WTC11 (cell line): ENCODE results near the gene MTG1. TPM values are rescaled to one million over a fixed set of nuclear protein-coding genes. Genes with fewer than 3 reads are reported as not detected.

Experiments used
- ATAC-seq: fragments of 200-7000 bp; cut with Tn5 transposase; 2 replicates; pipeline ENCODE4 v1.10.0; 2021; ENCODE audit warnings: mild to moderate bottlenecking, moderate library complexity
- CTCF ChIA-PET: fragments of 300-600 bp; sonication (Branson Sonifier 250); formaldehyde crosslinking; loops from one replicate; lab custom pipeline; 2021; ENCODE audit warnings: antibody characterized with exemption; lab: Charles Lee
- POLR2A ChIA-PET: fragments of 350-600 bp; sonication (Branson Sonifier 250); formaldehyde crosslinking; loops from one replicate; lab custom pipeline; 2021; ENCODE audit warnings: antibody characterized with exemption; lab: Charles Lee
- DNase-seq: peaks from one replicate; pipeline ENCODE4 v3.0.0; 2021; ENCODE audit warnings: low spot score
- H3K27ac Mint-ChIP-seq: 2 replicates; pipeline ENCODE4 v1.8.0; 2021; ENCODE audit warnings: mixed read lengths
- H3K27me3 Mint-ChIP-seq: 2 replicates; pipeline ENCODE4 v1.8.0; 2021; ENCODE audit warnings: low read depth, mild to moderate bottlenecking, moderate library complexity, mixed read lengths
- H3K36me3 Mint-ChIP-seq: 2 replicates; pipeline ENCODE4 v1.8.0; 2021; ENCODE audit warnings: mixed read lengths
- H3K4me1 Mint-ChIP-seq: 2 replicates; pipeline ENCODE4 v1.8.0; 2022; ENCODE audit warnings: mixed read lengths
- H3K4me3 Mint-ChIP-seq: 2 replicates; pipeline ENCODE4 v1.8.0; 2021; ENCODE audit warnings: mild to moderate bottlenecking, moderate library complexity, mixed read lengths
- H3K9me3 Mint-ChIP-seq: 2 replicates; pipeline ENCODE4 v1.8.0; 2021; ENCODE audit warnings: mixed read lengths
- AR ChIP-seq: fragments of 250-450 bp; sonication (Bioruptor Pico); IDR thresholded peaks from 2 replicates; pipeline ENCODE4 v1.9.0; 2021; ENCODE audit warnings: mild to moderate bottlenecking
- ATF1 ChIP-seq: sonication (generic); formaldehyde crosslinking; IDR thresholded peaks from 2 replicates; pipeline ENCODE4 v1.8.1; 2023; ENCODE audit warnings: mild to moderate bottlenecking, moderate library complexity, missing genetic modification reagents
- ATF6 ChIP-seq: sonication (generic); formaldehyde crosslinking; IDR thresholded peaks from 2 replicates; pipeline ENCODE4 v1.8.1; 2023; ENCODE audit warnings: mild to moderate bottlenecking, missing genetic modification reagents
- ELF4 ChIP-seq: sonication (generic); formaldehyde crosslinking; IDR thresholded peaks from 2 replicates; pipeline ENCODE4 v1.8.1; 2022; ENCODE audit warnings: low read depth, mild to moderate bottlenecking, moderate library complexity, missing genetic modification reagents
- EMX1 ChIP-seq: fragments of 250-450 bp; sonication (Bioruptor Pico); IDR thresholded peaks from 2 replicates; pipeline ENCODE4 v1.8.0; 2021; ENCODE audit warnings: mild to moderate bottlenecking
- FOXJ3 ChIP-seq: sonication (generic); formaldehyde crosslinking; IDR thresholded peaks from 2 replicates; pipeline ENCODE4 v1.9.0; 2021; ENCODE audit warnings: missing genetic modification reagents, mild to moderate bottlenecking, borderline replicate concordance
- FOXK1 ChIP-seq: sonication (generic); formaldehyde crosslinking; IDR thresholded peaks from 2 replicates; pipeline ENCODE4 v1.8.0; 2022; ENCODE audit warnings: mild to moderate bottlenecking, moderate library complexity, missing genetic modification reagents
- FOXP1 ChIP-seq: sonication (generic); formaldehyde crosslinking; IDR thresholded peaks from 2 replicates; pipeline ENCODE4 v1.8.0; 2022; ENCODE audit warnings: missing genetic modification reagents, mild to moderate bottlenecking, moderate library complexity, borderline replicate concordance
- GRHL2 ChIP-seq: fragments of 250-450 bp; sonication (Bioruptor Pico); IDR thresholded peaks from 2 replicates; pipeline ENCODE4 v1.8.0; 2022; ENCODE audit warnings: mild to moderate bottlenecking, moderate library complexity; ENCODE audit not compliant: insufficient replicate concordance, severe bottlenecking
- GTF2I ChIP-seq: fragments of 250-450 bp; sonication (Bioruptor Pico); conservative IDR thresholded peaks from 2 replicates; pipeline ENCODE4 v1.4.0; 2021; ENCODE audit warnings: mild to moderate bottlenecking
- MXD4 ChIP-seq: fragments of 250-450 bp; sonication (Bioruptor Pico); IDR thresholded peaks from 2 replicates; pipeline ENCODE4 v1.8.0; 2021; ENCODE audit warnings: mild to moderate bottlenecking, moderate library complexity, borderline replicate concordance
- MYBL2 ChIP-seq: sonication (generic); formaldehyde crosslinking; IDR thresholded peaks from 2 replicates; pipeline ENCODE4 v1.8.1; 2023; ENCODE audit warnings: mild to moderate bottlenecking, moderate library complexity, missing genetic modification reagents
- PRDM15 ChIP-seq: sonication (generic); formaldehyde crosslinking; IDR thresholded peaks from 2 replicates; pipeline ENCODE4 v1.8.0; 2022; ENCODE audit warnings: missing genetic modification reagents
- SMAD4 ChIP-seq: sonication (generic); formaldehyde crosslinking; IDR thresholded peaks from 2 replicates; pipeline ENCODE4 v1.8.0; 2022; ENCODE audit warnings: mild to moderate bottlenecking, missing genetic modification reagents
- ZNF232 ChIP-seq: sonication (generic); formaldehyde crosslinking; IDR thresholded peaks from 2 replicates; pipeline ENCODE4 v1.8.0; 2022; ENCODE audit warnings: mild to moderate bottlenecking, missing genetic modification reagents
- ZSCAN18 ChIP-seq: fragments of 250-450 bp; sonication (Bioruptor Pico); IDR thresholded peaks from 2 replicates; pipeline ENCODE4 v2.1.2; 2022; ENCODE audit warnings: mild to moderate bottlenecking, moderate library complexity
- total RNA-seq: library from RNA; stranded (reverse); gene quantifications from 3 replicates; pipeline ENCODE4 v1.2.3, GENCODE V29; 2021
- TF ChIP-seq, protein P1 (sequence below): sonication (generic); formaldehyde crosslinking; IDR thresholded peaks from 2 replicates; pipeline ENCODE4 v1.8.0; 2022; ENCODE audit warnings: mild to moderate bottlenecking, missing genetic modification reagents
- TF ChIP-seq, protein P2 (sequence below): fragments of 250-450 bp; sonication (Bioruptor Pico); IDR thresholded peaks from 2 replicates; pipeline ENCODE4 v1.9.0; 2021; ENCODE audit warnings: moderate library complexity, mild to moderate bottlenecking, inconsistent platforms, borderline replicate concordance

Gene MTG1
- total RNA-seq, 1 experiment from 2014 or later = 63.0 TPM

DNA sequence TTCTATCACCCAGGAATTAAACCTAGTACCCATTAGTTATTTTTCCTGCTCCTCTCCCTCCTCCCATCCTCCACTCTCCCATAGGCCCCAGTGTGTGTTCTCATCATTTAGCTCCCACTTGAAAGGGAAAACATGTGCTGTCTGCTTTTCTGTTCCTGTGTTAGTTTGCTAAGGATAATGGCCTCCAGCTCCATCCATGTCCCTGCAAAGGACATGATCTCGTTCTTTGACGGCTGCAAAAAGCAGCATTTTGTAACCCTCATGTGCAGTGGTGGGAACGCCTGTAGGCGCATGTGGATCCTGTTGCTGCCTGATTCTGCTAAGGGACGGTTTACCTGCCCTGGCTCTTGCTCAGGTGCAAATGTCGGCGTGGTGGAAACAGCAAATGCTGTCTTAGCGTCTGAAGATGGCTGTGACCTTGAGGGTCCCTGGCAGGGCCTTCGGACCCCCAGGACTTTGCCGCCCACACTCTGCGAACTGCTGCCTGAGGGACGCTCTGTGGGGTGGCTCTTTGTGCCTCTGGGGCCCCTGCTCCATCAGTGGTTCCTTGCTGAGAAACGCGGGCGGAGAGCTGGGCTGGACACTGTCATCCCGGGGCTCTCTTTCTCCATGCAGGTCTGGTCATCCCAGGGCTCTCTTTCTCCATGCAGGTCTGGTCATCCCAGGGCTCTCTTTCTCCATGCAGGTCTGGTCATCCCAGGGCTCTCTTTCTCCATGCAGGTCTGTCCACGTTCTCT lies 5.6 kb upstream of the MTG1 start:
- ChIA-PET CTCF (interaction anchor here (0.6 to 1.9 kb wide), 3 partner anchors 59 to 131 kb away, joined by 3 to 5 read pairs (median 4); no protein-coding TSS in a partner anchor), POLR2A (interaction anchor here (0.6 kb wide), 1 partner anchor 178 kb away, joined by 3 read pairs; no protein-coding TSS in a partner anchor)
- no peak overlapping the region for H3K27ac Mint-ChIP-seq

More for the DNA sequence above, 5.6 kb upstream of the MTG1 start:
- DNase-seq = no peak
- ATAC-seq = no peak
- Mint-ChIP-seq H3K4me3 (no peak overlapping the region), H3K36me3 (no peaks in the 10 kb centered on the region), H3K4me1 (0 out of 2 replicates have a peak, but pooled peaks cover under 1% of the 10 kb centered on the region), H3K27me3 (no peaks in the 10 kb centered on the region; the same call in 1 of the 2 replicates), H3K9me3 (no peaks in the 10 kb centered on the region)
- TF ChIP-seq FOXK1 (CRISPR knock-in tag) (no peak), ELF4 (CRISPR knock-in tag) (no peak), FOXP1 (CRISPR knock-in tag) (no peak), ZNF232 (CRISPR knock-in tag) (no peak), PRDM15 (no peak), ATF6 (CRISPR knock-in tag) (no peak), EMX1 (no peak), AR (CRISPR knock-in tag) (no peak), FOXJ3 (CRISPR knock-in tag) (no peak), ZSCAN18 (CRISPR knock-in tag) (no peak), MXD4 (CRISPR knock-in tag) (no peak), GRHL2 (CRISPR knock-in tag) (no peak), GTF2I (CRISPR knock-in tag) (no peak), MYBL2 (CRISPR knock-in tag) (no peak), SMAD4 (no peak), ATF1 (no peak)
- TF ChIP-seq, protein P1, sequence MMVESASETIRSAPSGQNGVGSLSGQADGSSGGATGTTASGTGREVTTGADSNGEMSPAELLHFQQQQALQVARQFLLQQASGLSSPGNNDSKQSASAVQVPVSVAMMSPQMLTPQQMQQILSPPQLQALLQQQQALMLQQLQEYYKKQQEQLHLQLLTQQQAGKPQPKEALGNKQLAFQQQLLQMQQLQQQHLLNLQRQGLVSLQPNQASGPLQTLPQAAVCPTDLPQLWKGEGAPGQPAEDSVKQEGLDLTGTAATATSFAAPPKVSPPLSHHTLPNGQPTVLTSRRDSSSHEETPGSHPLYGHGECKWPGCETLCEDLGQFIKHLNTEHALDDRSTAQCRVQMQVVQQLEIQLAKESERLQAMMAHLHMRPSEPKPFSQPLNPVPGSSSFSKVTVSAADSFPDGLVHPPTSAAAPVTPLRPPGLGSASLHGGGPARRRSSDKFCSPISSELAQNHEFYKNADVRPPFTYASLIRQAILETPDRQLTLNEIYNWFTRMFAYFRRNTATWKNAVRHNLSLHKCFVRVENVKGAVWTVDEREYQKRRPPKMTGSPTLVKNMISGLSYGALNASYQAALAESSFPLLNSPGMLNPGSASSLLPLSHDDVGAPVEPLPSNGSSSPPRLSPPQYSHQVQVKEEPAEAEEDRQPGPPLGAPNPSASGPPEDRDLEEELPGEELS = no peak
- TF ChIP-seq, protein P2, sequence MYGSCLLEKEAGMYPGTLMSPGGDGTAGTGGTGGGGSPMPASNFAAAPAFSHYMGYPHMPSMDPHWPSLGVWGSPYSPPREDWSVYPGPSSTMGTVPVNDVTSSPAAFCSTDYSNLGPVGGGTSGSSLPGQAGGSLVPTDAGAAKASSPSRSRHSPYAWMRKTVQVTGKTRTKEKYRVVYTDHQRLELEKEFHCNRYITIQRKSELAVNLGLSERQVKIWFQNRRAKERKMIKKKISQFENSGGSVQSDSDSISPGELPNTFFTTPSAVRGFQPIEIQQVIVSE = no peak
